Central memory CD4-positive, alpha-beta T cell (primary cell): Measurements from ENCODE around the gene LYPLAL1.
"Not testable (repeated sequence)": the region's sequence is repeated elsewhere in the genome, so short reads cannot be mapped to it uniquely, and the experiment has no call there.

Source experiments
- DNase-seq: peaks from one replicate; pipeline ENCODE4 v3.0.0; 2022

LYPLAL1 gene

GRCh38 chr1:219220945-219221344, 47.3 kb downstream of the LYPLAL1 start:
- DNase-seq: no peak

- DNase-seq: no peak
These were observed 49.8 kb downstream of the LYPLAL1 start for GRCh38 chr1:219223496-219223895.

- DNase-seq: no peak
These were observed 52.5 kb downstream of the LYPLAL1 start for GRCh38 chr1:219226196-219226595.

GRCh38 chr1:219227360-219228057, 53.8 kb downstream of the LYPLAL1 start:
- DNase-seq: no peak

GRCh38 chr1:219228058-219228419, 54.4 kb downstream of the LYPLAL1 start:
- no peak for DNase-seq

GRCh38 chr1:219232890-219233289, 59.2 kb downstream of the LYPLAL1 start:
- DNase-seq: no peak

- DNase-seq: no peak
These were observed 62.3 kb downstream of the LYPLAL1 start for GRCh38 chr1:219235903-219236481.

- DNase-seq: no peak
These were observed 63.4 kb downstream of the LYPLAL1 start for GRCh38 chr1:219236933-219237610.

- no peak for DNase-seq
These were observed 65.8 kb downstream of the LYPLAL1 start for GRCh38 chr1:219239518-219239917.

GRCh38 chr1:219244864-219245263, 71.2 kb downstream of the LYPLAL1 start:
- no peak for DNase-seq

- DNase-seq: no peak
These were observed 73.8 kb downstream of the LYPLAL1 start for GRCh38 chr1:219247441-219247840.

GRCh38 chr1:219250468-219250867, 76.8 kb downstream of the LYPLAL1 start:
- DNase-seq: not testable (repeated sequence)

- no peak for DNase-seq
These were observed 84.1 kb downstream of the LYPLAL1 start for GRCh38 chr1:219257751-219258150.

GRCh38 chr1:219261454-219261853, 87.8 kb downstream of the LYPLAL1 start:
- DNase-seq: no peak
